Stimulated activated CD8-positive, alpha-beta memory T cell treated with anti-CD3 and anti-CD28 coated beads, Interleukin-4, amount 100 ng/mL, for 1 hour (primary cell): ENCODE measurements around the gene TNFAIP8L3.
"Not testable (repeated sequence)": the region's sequence is repeated elsewhere in the genome, so short reads cannot be mapped to it uniquely, and the experiment has no call there.

Experiments
- DNase-seq, 2 donors: peaks; one replicate each; pipeline ENCODE4 v3.0.0-alpha.2; 2020; ENCODE audit warnings: low read depth in 2 of 2, low spot score in 1 of 2

TNFAIP8L3 gene

DNA sequence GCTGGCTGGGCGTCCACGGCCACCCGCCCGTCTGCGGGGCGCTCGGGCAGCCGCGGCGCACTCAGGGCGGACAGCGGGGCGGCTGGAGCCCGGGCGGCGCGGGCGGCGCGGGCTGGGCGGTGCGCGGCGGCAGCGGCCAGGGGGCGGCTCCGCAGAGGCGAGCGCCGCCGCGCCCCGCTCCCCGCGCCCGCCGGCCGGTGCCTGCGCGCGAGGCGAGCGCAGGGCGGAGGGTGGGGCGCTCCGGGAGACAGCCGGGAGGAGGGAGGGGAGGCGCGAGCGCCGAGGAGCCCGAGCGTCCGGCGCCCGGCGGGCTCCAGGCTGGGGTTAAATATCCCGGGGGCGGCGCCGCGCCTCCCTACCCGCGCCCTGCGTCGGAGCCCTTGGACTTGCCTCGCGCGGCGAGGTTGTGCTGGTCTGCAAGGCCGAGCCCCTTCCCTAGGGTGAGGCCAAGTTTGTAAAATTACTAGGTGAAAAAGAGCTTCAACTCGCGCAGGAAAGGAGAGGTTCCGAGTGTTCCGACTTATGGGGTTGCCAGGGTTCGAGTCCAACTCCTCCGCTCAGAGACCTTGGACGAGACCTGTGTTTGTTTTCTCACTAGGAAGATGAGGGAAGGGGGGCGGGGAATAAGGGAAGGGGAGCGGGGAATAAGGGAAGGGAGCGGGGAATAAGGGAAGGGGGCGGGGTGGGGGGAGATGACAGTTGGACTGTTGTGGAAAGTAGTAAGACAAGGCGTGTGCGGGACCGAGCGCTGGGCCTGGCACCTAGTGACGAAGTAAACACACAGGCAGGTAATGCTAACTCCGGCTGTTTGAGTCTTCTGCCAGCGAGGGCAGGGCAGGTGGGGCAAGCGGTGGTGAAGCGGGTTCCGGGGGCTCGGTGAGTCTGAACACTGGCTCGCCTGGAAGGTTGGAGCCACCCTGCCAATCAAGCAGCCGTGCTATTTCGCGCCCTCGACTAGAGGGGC is at the start of gene TNFAIP8L3:
TNFAIP8L3 (minus strand) TSS at position 301 of the 964 bp plus-strand sequence. CDS start 311 bp downstream, outside the sequence.
- no peak for DNase-seq

DNA sequence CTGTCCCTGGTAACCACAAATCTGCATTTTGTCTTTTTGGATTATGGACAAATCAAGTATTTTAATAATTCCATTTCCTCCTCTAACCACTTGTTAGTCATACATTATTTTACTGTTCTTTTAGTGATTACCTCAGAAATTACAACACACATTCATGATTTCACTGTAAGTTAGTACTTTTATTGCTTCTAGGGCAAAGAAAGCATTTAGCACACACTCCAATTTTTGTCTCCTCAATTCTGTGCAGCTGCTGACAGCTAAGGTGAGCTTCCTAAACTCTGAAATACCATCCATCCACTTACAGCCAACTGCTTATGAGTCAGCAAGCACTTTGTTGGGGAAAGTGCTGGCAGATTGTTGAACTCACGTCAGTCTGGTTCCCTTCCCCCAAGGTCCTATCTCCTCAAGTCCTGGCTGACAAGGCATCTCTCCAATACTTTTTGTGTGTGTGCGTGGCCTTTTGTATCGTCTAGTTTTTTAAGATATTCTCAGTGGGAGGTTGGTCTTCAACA is 49.4 kb upstream of the TNFAIP8L3 start:
- DNase-seq: no peak

DNA sequence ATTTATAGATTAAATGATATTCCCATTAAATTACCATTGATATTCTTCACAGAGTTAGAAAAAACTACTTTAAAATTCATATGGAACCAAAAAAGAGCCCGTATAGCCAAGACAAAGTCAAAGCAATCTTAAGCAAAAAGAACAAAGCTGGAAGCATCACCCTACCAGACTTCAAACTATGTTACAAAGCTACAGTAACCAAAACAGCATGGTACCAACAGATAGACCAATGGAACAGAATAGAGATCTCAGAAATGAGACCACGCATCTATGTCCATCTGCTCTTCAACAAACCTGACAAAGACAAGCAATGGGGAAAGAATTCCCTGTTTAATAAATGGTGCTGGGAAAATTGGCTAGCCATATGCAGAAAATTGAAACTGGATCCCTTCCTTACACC is 45.6 kb upstream of the TNFAIP8L3 start:
- DNase-seq: not testable (repeated sequence)

DNA sequence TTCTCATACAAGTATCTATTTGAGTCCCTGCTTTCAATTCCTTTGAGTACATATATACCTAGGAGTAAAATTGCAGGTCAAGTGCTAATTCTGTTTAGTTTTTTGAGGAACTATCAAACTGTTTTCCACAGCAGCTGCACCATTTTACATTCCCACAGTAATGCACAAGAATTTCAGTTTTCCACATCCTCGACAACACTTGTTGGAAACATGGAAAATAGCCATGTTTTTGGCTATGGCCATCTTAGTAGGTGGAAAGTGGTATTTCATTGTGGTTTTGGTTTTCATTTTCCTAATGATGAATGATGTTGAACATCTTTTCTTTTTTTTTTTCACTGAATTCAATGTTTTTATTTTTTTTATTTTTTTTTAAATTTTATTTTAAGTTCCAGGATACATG is 44.4 kb upstream of the TNFAIP8L3 start:
- no peak for DNase-seq

DNA sequence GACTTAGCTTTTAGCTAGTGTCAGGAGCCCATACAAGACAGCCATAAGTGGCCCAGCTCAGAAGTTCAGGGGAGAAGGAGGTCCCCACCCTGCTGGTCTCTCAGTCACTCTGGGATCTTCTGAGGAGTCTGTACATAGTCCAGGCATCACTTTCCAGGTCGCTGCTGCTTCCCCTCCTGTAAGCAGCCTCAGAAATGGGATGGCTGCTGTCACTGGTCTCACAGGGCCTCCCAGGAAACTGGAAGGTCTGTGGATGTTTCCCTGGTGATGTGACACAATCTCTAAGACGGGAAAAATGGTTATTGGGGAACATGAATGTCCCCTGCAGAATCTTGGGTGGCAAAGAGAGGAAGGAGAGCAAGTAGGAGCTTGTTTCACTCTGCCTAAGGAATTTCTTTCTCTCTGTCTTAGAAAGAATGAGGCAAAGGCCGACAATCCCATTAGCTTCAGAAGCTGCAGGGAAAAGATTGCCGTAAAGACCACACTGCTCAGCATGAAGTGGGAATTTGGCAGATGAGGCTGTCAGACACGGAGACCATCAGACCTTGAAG is 43.2 kb upstream of the TNFAIP8L3 start:
- DNase-seq: no peak

DNA sequence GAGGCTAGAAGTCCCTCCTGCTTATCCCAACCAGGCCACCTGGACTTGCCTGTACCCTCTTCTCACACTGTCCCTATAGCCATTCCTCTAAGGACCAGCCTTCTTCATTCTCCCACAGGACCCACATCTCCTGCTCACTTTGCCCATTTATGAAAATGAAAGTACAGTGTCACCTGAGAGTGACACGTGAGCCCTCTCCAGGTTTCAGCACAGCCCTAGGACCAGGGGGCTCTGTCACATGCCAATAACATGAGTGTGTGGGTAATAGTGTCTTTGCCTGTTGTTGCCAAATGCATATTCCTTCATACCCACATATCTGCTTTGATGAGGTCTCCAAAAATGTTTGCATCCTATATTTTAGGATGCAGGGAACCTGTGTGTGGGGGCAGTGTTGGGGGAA is 42.3 kb upstream of the TNFAIP8L3 start:
- no peak for DNase-seq

DNA sequence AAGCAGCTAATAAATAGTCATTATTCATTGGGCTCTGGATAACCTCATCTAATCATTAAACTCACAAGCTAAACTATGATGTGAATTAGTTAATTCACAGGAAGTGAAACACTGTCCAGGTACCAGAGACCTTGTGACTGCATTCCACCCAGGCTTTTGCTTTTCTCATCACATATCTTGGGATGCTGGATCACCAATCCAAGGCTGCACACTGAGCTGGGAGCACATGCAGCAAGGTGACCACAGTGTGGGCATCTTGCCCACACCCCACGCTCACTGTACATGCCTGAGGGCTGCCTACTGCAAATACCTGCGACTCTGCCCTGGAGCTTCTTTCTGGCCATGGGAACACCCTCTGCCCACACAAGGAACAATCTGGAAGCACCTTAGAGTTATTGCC is 40.6 kb upstream of the TNFAIP8L3 start:
- DNase-seq: no peak

DNA sequence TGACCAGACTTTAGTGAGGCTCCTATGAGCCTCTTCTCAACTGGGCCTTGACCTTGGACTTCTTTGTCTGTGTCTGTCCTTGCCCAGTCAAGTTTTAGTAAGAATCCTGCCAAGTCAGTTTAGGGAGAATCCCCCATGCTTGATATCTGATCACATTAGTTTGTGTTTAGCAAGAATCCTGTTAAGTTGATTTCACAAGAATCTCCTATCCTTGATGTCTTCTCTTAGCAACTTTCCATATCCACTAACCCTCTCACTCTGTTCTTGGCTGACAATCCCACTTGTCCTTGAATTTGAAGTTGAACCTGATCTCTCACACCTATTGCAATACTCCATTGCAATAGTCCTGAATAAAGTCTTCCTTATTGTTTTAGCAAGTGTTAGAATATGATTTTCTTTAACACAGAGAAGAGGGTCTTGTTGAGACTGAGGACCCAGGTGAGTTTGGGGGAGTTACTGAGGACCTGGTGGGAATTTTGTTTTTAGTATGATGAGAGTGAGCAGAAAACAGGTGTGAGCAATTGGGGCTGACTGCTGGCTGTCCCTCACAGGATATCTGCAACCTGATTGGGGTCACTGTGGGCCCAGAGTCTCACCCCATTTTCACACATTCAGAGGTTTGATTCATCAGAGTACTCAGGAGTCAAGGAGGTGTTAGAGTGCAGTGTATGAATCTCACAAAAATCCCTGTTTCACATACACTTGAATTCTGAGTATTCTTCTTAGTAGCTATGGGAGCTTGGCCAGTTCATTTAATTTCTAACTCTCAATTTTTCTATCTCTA is 39.9 kb upstream of the TNFAIP8L3 start:
- no peak for DNase-seq

DNA sequence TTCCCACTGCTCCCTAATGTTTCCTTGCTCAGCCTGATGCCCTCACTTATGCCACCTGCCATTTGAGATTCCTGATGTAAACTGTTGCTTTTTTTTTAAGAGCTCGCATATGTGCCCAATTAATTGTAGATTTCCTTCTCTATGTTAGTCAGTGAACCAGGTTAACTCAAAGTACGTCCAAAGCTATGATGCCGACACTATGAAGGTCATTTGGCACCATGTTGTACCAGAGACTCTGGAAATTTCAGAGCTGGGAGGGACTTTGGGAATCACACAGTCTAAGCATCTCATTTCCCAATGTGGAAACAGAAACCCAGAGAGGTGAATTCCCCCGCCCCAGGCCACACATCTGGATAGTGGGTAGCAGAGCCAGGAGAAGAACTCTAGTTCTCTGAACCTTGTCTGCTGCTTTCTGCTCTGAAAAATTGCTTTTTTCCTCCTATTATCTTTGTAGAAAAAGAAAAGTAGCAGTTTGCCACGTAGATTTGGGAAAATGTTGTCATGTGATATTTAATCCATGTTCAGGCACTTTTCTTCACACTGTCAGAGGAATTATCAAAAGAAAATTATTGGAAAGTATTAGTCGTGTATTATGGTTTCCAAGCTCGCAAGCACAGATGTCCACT is 38.5 kb upstream of the TNFAIP8L3 start:
- DNase-seq: no peak

DNA sequence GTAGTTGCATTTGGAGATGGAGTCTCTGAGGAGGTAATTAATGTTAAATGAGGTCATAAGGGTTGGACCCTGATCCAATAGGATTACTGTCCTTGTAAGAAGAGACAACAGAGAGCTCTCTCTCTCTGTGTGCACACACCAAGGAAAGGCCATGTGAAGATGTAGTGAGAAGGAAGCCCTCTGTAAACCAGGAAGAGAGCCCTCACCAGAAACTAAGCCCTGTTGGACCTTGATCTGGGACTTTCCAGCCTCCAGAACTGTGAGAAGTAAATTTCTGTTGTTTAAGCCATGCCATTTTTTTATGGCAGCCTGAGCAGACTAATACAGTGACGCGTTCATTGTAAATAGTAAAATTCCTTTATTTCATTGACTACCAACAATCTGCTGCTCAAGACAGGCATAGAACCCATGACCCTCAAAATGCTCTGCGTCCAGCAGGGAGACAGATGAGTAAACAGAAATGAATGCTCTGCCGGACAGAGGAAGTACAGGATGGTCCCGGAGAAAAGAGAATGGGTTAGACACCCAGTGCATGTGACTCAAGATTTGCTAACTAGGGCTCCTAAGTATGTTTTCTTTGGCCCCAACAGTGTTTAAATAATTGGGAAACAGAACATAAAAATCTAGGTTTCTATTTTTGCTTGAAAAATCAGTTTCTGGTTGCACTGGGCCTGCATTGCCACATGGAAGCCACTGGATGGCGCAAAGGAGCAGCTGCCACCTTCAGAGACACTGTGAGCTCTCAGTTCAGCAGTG is 37.9 kb upstream of the TNFAIP8L3 start:
- no peak for DNase-seq

DNA sequence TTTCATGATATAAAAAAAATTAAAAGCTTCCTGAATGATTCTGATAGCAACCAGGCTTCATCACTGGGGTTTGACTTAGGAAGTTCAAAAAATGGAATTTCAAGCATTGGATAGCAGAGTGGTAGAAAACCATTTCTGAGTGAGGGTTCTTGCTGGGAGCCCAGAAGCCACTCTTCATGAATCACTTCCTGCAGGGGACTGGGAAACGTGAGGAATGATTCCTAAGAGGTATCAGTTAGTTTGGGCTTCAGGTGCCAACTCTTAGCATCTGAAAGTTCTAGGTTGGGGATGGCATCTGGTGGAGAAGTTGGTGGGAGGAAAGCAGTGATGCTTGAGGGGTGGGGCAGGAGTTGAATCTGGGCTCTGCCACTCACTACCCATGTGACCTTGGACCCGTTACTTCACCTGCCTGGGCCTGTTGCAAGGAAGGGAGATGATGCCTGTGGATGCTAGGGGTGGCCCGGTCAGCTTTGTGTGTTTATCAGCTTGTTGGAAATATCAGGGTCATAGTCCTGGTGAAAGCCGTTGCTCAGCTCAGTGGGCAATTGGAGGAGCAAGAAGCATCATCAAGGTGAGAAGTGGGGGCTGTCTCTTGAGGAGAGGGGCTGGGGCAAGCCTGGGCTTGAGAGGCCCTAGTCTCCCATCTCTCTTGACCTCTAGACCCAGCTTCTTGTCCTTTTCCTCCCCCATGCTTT is 37.0 kb upstream of the TNFAIP8L3 start:
- DNase-seq: no peak

DNA sequence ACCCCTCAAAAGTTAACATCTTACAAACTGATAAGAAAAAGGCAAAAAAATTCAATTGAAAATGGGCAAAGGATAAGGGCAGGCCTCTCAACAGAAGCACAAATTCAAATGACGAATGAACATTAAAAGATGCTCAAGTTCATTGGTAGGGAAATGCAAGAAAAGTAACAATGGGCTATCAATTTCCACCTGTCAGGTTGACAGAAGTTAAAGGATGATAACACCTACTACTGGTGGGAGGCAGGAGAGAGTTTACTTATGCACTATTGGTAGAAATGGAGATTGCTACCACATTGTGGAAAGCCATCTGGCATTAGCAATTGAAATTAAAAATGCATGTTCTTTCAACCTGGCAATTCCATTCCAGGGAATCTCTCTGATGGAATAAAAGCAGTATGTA is 35.6 kb upstream of the TNFAIP8L3 start:
- no peak for DNase-seq

DNA sequence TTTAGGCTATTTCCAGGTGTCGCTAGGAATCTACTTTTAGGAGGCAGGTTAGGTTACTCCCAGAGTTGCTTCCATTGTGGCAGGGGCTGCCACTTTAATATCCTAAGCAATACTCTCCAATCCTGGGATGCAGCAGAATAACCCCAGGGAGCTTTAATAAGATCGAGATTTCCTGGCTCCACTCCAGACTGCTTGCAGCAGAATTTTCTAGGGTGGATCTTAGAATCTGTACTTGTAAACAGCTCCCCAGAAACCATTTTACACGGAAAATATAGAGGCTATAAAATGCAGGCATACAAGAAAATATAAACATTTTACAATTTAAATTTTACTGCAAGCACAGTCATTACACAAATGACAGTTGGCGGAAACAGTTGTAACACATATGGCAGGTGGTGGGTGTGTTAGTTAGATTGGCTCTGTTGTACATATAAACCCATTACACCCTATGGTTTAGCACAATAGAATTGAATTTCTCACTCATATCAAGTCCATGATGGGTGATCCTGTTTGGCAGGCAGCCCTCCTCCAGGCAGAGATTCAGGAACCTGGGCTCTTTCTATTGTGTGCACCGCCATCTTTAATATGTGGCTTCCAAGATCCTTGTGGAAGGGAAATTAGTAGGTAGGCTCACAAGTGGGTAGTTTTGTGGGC is 35.0 kb upstream of the TNFAIP8L3 start:
- no peak for DNase-seq

DNA sequence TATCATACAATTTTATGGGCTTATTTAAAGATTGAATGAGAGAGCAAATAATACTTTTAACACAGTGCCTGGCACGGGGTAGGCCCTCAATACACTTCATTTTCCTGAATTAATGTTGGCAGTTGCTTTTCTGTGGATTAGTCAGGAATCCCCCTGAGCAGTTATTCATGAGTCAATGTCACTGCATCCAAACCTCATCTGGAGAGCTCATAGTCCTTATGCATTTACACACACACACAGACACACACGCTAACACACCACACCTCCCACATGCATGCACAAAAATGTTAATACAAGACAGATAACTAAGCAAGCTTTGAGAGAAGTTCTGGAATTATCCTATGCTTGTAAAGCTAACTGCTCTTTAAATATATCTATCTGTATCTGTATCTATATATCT is 34.0 kb upstream of the TNFAIP8L3 start:
- no peak for DNase-seq

DNA sequence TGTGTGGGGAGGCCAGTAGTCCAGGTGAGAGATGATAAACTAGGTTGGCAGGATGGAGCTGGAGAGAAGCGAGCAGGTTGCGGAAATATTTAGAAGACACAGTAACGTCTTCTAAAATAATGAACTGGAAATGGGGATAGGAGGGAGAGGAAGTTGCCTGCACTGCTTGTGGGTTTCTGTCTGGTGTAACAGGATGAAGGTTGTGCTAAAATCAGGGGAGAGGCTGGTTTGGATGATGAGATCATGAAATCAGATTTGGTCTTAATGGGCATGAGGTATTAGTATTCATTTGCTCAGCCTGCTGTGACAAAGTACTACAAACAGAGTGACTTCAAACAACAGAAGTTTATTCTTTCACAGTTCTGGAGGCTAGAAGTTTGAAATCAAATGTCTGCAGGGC is 32.1 kb upstream of the TNFAIP8L3 start:
- no peak for DNase-seq

DNA sequence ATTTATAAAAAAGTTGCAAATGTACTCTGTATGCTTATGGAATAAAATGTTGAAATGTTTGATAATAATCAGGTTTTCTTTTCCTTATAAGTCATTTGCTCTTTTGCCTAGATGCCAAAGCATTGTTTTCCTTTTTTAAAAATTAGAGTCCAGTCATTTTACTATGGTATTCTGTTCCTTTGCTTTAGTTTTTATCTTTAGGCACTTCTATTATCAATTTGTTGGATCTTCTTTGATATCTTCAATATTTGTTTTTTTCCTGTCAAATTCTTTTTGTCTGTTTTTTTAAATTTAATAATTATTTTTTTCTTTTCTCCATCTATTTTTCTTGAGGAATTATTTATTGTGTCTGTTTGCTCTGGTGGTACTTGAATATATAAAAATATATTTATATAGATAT is 28.3 kb upstream of the TNFAIP8L3 start:
- DNase-seq: not testable (repeated sequence)

DNA sequence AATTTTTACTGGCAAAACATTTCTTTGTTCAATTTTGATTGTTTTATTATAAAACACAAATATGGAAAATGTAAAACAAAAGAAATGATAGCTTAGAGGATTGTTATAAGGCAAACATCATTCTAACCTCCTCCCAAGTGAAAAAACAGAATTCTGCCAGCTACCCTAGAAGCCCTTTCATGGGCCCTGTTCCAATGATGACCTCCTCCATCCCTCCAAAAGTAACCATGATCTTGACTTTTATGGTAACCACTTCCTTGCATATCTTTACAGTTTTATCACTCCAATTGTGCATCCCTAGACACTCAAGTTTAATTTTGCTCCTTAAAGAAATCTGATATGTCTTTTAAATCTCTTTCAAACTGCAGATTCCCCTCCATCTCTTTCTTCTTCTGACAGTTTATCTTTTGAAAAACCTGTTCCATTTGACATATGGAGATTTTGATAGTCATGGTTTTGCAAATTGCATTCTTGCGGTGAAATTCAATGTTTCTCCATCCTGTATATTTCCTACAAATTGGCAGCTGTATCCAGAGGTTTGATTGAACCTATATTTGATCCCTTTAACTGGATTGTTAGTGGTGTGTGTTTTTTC is 27.0 kb upstream of the TNFAIP8L3 start:
- DNase-seq: no peak

DNA sequence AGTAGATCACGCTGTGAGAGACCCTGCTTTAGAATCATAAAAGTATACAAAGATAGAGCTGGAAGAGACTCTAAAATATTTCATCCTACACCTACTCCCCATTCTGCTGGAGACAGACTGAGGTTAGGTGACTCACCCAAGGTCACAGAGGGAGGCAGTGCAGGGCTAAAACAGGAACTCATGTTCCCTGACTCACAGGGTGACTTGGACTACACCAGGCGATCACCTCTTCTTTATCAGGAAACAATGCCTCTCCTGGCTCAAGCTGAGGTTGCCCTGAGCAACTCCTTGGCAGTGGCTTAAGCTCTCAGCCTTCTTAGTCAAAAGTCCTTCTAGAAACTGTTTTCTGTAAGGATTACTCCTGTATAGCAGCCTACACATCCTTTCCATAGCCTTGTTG is 26.4 kb upstream of the TNFAIP8L3 start:
- no peak for DNase-seq

DNA sequence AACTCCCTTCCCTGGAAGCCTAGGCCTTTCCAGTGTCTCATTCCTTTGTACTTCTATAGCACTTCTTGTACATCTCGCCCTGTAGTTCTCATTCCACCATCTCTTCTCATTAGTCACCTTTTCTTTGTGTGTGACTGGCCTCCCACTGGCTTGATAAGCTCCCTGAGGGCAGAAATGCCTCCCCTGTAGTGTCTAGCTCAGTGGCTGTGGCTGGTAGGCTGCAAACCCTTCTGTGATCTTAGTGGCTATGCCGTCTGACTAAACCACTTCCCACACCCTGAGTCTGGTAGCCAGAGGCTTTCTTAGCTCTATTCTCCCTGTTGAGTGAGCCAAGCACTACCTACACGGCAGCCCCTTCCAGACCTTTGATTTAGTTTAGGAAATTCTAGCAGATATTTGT is 24.4 kb upstream of the TNFAIP8L3 start:
- DNase-seq: no peak
